GM21360 (cell line): Measurements from ENCODE around the gene FCAMR.

Experiments
- ATAC-seq: cut with Tn5 transposase; IDR thresholded peaks from one replicate; pipeline ENCODE4 v1.9.1; 2021; ENCODE audit warnings: mild to moderate bottlenecking, moderate library complexity; ENCODE audit not compliant: unreplicated experiment

FCAMR gene

GRCh38 chr1:207000651-207001291 lies 30.5 kb upstream of the FCAMR start:
- ATAC-seq: no peak

- no peak for ATAC-seq
Observed at GRCh38 chr1:206998816-206999215, 28.6 kb upstream of the FCAMR start.

- no peak for ATAC-seq
Observed at GRCh38 chr1:206992790-206993189, 22.5 kb upstream of the FCAMR start.

- no peak for ATAC-seq
Observed at GRCh38 chr1:206987873-206988272, 17.6 kb upstream of the FCAMR start.

- no peak for ATAC-seq
Observed at GRCh38 chr1:206986885-206987284, 16.6 kb upstream of the FCAMR start.

- ATAC-seq: no peak
Observed at GRCh38 chr1:206986402-206986801, 16.1 kb upstream of the FCAMR start.

GRCh38 chr1:206985162-206985749 lies 15.0 kb upstream of the FCAMR start:
- no peak for ATAC-seq

- no peak for ATAC-seq
Observed at GRCh38 chr1:206982216-206982615, 12.0 kb upstream of the FCAMR start.

GRCh38 chr1:206979379-206980043 lies 9.3 kb upstream of the FCAMR start:
- no peak for ATAC-seq

GRCh38 chr1:206978259-206978658 lies 8.0 kb upstream of the FCAMR start:
- no peak for ATAC-seq

GRCh38 chr1:206975306-206975705 lies 5.0 kb upstream of the FCAMR start:
- no peak for ATAC-seq

- no peak for ATAC-seq
Observed at GRCh38 chr1:206974140-206974539, 3.9 kb upstream of the FCAMR start.

- ATAC-seq: no peak
Observed at GRCh38 chr1:206972728-206973127, 2.5 kb upstream of the FCAMR start.

GRCh38 chr1:206971029-206971655 lies 882 bp upstream of the FCAMR start:
- no peak for ATAC-seq

- no peak for ATAC-seq
Observed at GRCh38 chr1:206969090-206969489, 1.2 kb downstream of the FCAMR start.

GRCh38 chr1:206967096-206967849 lies 3.0 kb downstream of the FCAMR start:
- no peak for ATAC-seq

GRCh38 chr1:206965781-206966180 lies 4.5 kb downstream of the FCAMR start:
- ATAC-seq: no peak

- ATAC-seq: no peak
Observed at GRCh38 chr1:206963740-206964139, 6.5 kb downstream of the FCAMR start.

GRCh38 chr1:206963119-206963712 lies 7.0 kb downstream of the FCAMR start:
- no peak for ATAC-seq

GRCh38 chr1:206962272-206962671 lies 8.0 kb downstream of the FCAMR start:
- no peak for ATAC-seq

- ATAC-seq: no peak
Observed at GRCh38 chr1:206961668-206962067, 8.6 kb downstream of the FCAMR start.
